Neural progenitor cell (in vitro differentiated cells): ENCODE measurements around the gene DYNLT1. TPM values are rescaled to one million over a fixed set of nuclear protein-coding genes. Genes with fewer than 3 reads are reported as not detected.

Source experiments
- DNase-seq: peaks from one replicate; pipeline ENCODE4 v3.0.0-alpha.2; 2016; ENCODE audit warnings: low spot score
- H2AFZ ChIP-seq: fragments of 200-600 bp; sonication (generic); replicated peaks from 2 replicates; pipeline ENCODE4 v1.6.1; 2016; ENCODE audit warnings: antibody characterized with exemption
- H3F3A ChIP-seq: fragments of 200-600 bp; sonication (generic); 2 replicates; pipeline ENCODE4 v1.6.1; 2016; ENCODE audit warnings: antibody characterized with exemption, low read depth
- H3K27ac ChIP-seq: fragments of 200-600 bp; sonication (generic); 2 replicates; pipeline ENCODE4 v1.5.1; 2016; ENCODE audit warnings: mild to moderate bottlenecking
- H3K27me3 ChIP-seq: fragments of 200-600 bp; sonication (generic); 2 replicates; pipeline ENCODE4 v1.6.1; 2016; ENCODE audit warnings: mild to moderate bottlenecking, moderate library complexity
- H3K36me3 ChIP-seq: fragments of 200-600 bp; sonication (generic); 2 replicates; pipeline ENCODE4 v1.5.1; 2016
- H3K4me1 ChIP-seq: fragments of 200-600 bp; sonication (generic); 2 replicates; pipeline ENCODE4 v1.6.1; 2016; ENCODE audit warnings: mixed run types
- H3K4me2 ChIP-seq: fragments of 200-600 bp; sonication (generic); 2 replicates; pipeline ENCODE4 v1.6.1; 2016
- H3K4me3 ChIP-seq: fragments of 200-600 bp; sonication (generic); 2 replicates; pipeline ENCODE4 v1.5.1; 2016
- H3K79me2 ChIP-seq: fragments of 200-600 bp; sonication (generic); 2 replicates; pipeline ENCODE4 v1.6.1; 2016; ENCODE audit warnings: low read depth
- H3K9ac ChIP-seq: fragments of 200-600 bp; sonication (generic); 2 replicates; pipeline ENCODE4 v1.6.1; 2016
- H3K9me3 ChIP-seq: fragments of 200-600 bp; sonication (generic); 2 replicates; pipeline ENCODE4 v1.5.1; 2016; ENCODE audit warnings: low read depth
- H4K20me1 ChIP-seq: fragments of 200-600 bp; sonication (generic); 2 replicates; pipeline ENCODE4 v1.6.1; 2016; ENCODE audit warnings: low read depth
- H3K27ac Mint-ChIP-seq: 3 replicates; pipeline ENCODE4 v1.8.0; 2021; ENCODE audit warnings: mixed read lengths
- H3K27me3 Mint-ChIP-seq: 2 replicates; pipeline ENCODE4 v1.8.0; 2022; ENCODE audit warnings: low read depth, mild to moderate bottlenecking, inconsistent platforms, moderate library complexity, mixed read lengths; ENCODE audit not compliant: insufficient read depth
- H3K36me3 Mint-ChIP-seq: 3 replicates; pipeline ENCODE4 v1.8.0; 2021; ENCODE audit warnings: mixed read lengths
- H3K4me1 Mint-ChIP-seq: 3 replicates; pipeline ENCODE4 v1.8.0; 2021; ENCODE audit warnings: mixed read lengths
- H3K4me3 Mint-ChIP-seq: 3 replicates; pipeline ENCODE4 v1.8.0; 2021; ENCODE audit warnings: mild to moderate bottlenecking, moderate library complexity, mixed read lengths
- H3K9me3 Mint-ChIP-seq: 3 replicates; pipeline ENCODE4 v1.8.0; 2020; ENCODE audit warnings: mixed read lengths
- CTCF ChIP-seq: fragments of 200-600 bp; sonication (generic); IDR thresholded peaks from 2 replicates; pipeline ENCODE4 v1.5.1; 2017; ENCODE audit warnings: antibody characterized with exemption, mild to moderate bottlenecking
- EZH2 ChIP-seq: fragments of 200-600 bp; sonication (generic); IDR thresholded peaks from 2 replicates; pipeline ENCODE4 v1.6.1; 2017; ENCODE audit warnings: antibody characterized with exemption, mild to moderate bottlenecking, moderate library complexity
- EZH2phosphoT487 ChIP-seq: fragments of 200-600 bp; sonication (generic); IDR thresholded peaks from 2 replicates; pipeline ENCODE4 v1.6.1; 2017; ENCODE audit warnings: antibody characterized with exemption
- total RNA-seq: library from RNA; depleted of rRNA; stranded (reverse); fragments of >200 nt; gene quantifications from 2 replicates; pipeline ENCODE4 v1.2.3, GENCODE V29; 2015; ENCODE audit warnings: low replicate concordance

Gene DYNLT1
- total RNA-seq, 1 donor from 2014 or later = 82.8 TPM

GRCh38 chr6:158593670-158594069 is 50.9 kb downstream of the DYNLT1 start:
- H3K27me3 Mint-ChIP-seq = peaks cover 2% of the 10 kb centered on the region
- no peak overlapping the region for H2AFZ ChIP-seq
- H3K4me1 Mint-ChIP-seq = peaks cover 4% of the 10 kb centered on the region
- H3F3A ChIP-seq = no peaks in the 10 kb centered on the region
- H3K79me2 ChIP-seq = no peaks in the 10 kb centered on the region
- peaks cover 16% of the 10 kb centered on the region for H3K36me3 ChIP-seq
- no peak for DNase-seq
- TF ChIP-seq CTCF (no peak), EZH2 (no peak), EZH2phosphoT487 (no peak)
- H3K27ac ChIP-seq = no peak overlapping the region
- no peak overlapping the region for H3K9ac ChIP-seq
- no peaks in the 10 kb centered on the region for H3K9me3 ChIP-seq
- no peaks in the 10 kb centered on the region for H3K4me1 ChIP-seq
- no peak overlapping the region for H3K4me2 ChIP-seq
- H3K27ac Mint-ChIP-seq = no peak overlapping the region
- H4K20me1 ChIP-seq = no peaks in the 10 kb centered on the region
- H3K4me3 ChIP-seq = no peak overlapping the region
- no peaks in the 10 kb centered on the region for H3K27me3 ChIP-seq
- H3K36me3 Mint-ChIP-seq = peaks cover 26% of the 10 kb centered on the region
- no peak overlapping the region for H3K4me3 Mint-ChIP-seq
- H3K9me3 Mint-ChIP-seq = no peaks in the 10 kb centered on the region

GRCh38 chr6:158591810-158592209 is 52.7 kb downstream of the DYNLT1 start:
- no peaks in the 10 kb centered on the region for H4K20me1 ChIP-seq
- no peak overlapping the region for H3K9ac ChIP-seq
- no peaks in the 10 kb centered on the region for H3K27me3 ChIP-seq
- H3K4me1 ChIP-seq = no peaks in the 10 kb centered on the region
- Mint-ChIP-seq H3K9me3 (no peaks in the 10 kb centered on the region), H3K4me1 (no peaks in the 10 kb centered on the region), H3K36me3 (peaks cover 32% of the 10 kb centered on the region), H3K27ac (no peak overlapping the region), H3K27me3 (peaks cover 2% of the 10 kb centered on the region), H3K4me3 (no peak overlapping the region)
- no peak overlapping the region for H3K4me3 ChIP-seq
- H3K79me2 ChIP-seq = no peaks in the 10 kb centered on the region
- no peak overlapping the region for H3K4me2 ChIP-seq
- H3K9me3 ChIP-seq = no peaks in the 10 kb centered on the region
- no peak overlapping the region for H3K27ac ChIP-seq
- peaks cover 16% of the 10 kb centered on the region for H3K36me3 ChIP-seq
- TF ChIP-seq EZH2 = no peak
- TF ChIP-seq EZH2phosphoT487 = no peak
- no peak for TF ChIP-seq CTCF
- no peak for DNase-seq
- no peak overlapping the region for H2AFZ ChIP-seq
- no peaks in the 10 kb centered on the region for H3F3A ChIP-seq

- no peak overlapping the region for H3K4me3 ChIP-seq
- no peak overlapping the region for H3K9ac ChIP-seq
- no peaks in the 10 kb centered on the region for H3K79me2 ChIP-seq
- no peaks in the 10 kb centered on the region for H4K20me1 ChIP-seq
- DNase-seq = no peak
- peaks cover 16% of the 10 kb centered on the region for H3K36me3 ChIP-seq
- H3K4me3 Mint-ChIP-seq = no peak overlapping the region
- H2AFZ ChIP-seq = no peak overlapping the region
- H3K27ac Mint-ChIP-seq = no peak overlapping the region
- H3K27me3 Mint-ChIP-seq = peaks cover 2% of the 10 kb centered on the region
- no peaks in the 10 kb centered on the region for H3K27me3 ChIP-seq
- H3K9me3 Mint-ChIP-seq = no peaks in the 10 kb centered on the region
- H3F3A ChIP-seq = no peaks in the 10 kb centered on the region
- H3K4me2 ChIP-seq = no peak overlapping the region
- H3K4me1 Mint-ChIP-seq = no peaks in the 10 kb centered on the region
- TF ChIP-seq EZH2 = no peak
- TF ChIP-seq EZH2phosphoT487 = no peak
- TF ChIP-seq CTCF = no peak
- H3K4me1 ChIP-seq = no peaks in the 10 kb centered on the region
- no peaks in the 10 kb centered on the region for H3K9me3 ChIP-seq
- no peak overlapping the region for H3K27ac ChIP-seq
- peaks cover 34% of the 10 kb centered on the region for H3K36me3 Mint-ChIP-seq
Measured at GRCh38 chr6:158591134-158591809, 53.3 kb downstream of the DYNLT1 start.
